ENCODE measurements around the gene RAD51B. TPM values are rescaled to one million over a fixed set of nuclear protein-coding genes. Genes with fewer than 3 reads are reported as not detected.

Gene RAD51B
- total and polyA plus RNA-seq, 9 of the 15 experiments (the other 6 are each of a cell fraction or from before 2014, with no cell fraction given): 8.5 to 17.3 (median 11.3) TPM

- no peak for TF ChIP-seq CEBPZ (IDR thresholded peaks at IDR 0.05; ENCODE audit: borderline replicate concordance, low read depth, low read length)
- peak; percentile 60 for TF ChIP-seq CXXC5 (CRISPR knock-in tag; IDR thresholded peaks at IDR 0.05)
- TF ChIP-seq THAP7 (CRISPR knock-in tag; IDR thresholded peaks at IDR 0.05): no peak
- TF ChIP-seq NUFIP1 (IDR thresholded peaks at IDR 0.05; ENCODE audit: partially characterized antibody): no peak
- no peak for TF ChIP-seq ZNF398 (CRISPR knock-in tag; IDR thresholded peaks at IDR 0.05)
- TF ChIP-seq RUNX1 (IDR thresholded peaks at IDR 0.05; ENCODE audit: low read depth): no peak
- TF ChIP-seq RBM34 (IDR thresholded peaks at IDR 0.05; ENCODE audit: borderline replicate concordance, insufficient read depth, low read length): no peak
- TF ChIP-seq BRD9 (IDR thresholded peaks at IDR 0.05; ENCODE audit: low read depth, partially characterized antibody): no peak
- no peak for TF ChIP-seq ZNF184 (CRISPR knock-in tag; IDR thresholded peaks at IDR 0.05)
- no peak for TF ChIP-seq ZFP91 (CRISPR knock-in tag; IDR thresholded peaks at IDR 0.05)
- no peak for TF ChIP-seq RNF219 (CRISPR knock-in tag; IDR thresholded peaks at IDR 0.05)
- TF ChIP-seq THRB (CRISPR knock-in tag; conservative IDR thresholded peaks at IDR 0.05): no peak
- TF ChIP-seq SLC30A9 (CRISPR knock-in tag; IDR thresholded peaks at IDR 0.05): no peak
- no peak for TF ChIP-seq SMAD3 (CRISPR knock-in tag; conservative IDR thresholded peaks at IDR 0.05)
Observed at GRCh38 chr14:68619790-68620574, 800.4 kb downstream of the RAD51B start (continued).

Measured in K562 (cell line).